ENCODE results near the gene POLR3K. TPM values are rescaled to one million over a fixed set of nuclear protein-coding genes. Genes with fewer than 3 reads are reported as not detected.

Gene POLR3K
- total RNA-seq, 1 experiment from 2014 or later = 30.2 TPM

GRCh38 chr16:78444-79150, 25.2 kb upstream of the POLR3K start:
- peak overlapping the region; percentile 86 for H3K9ac ChIP-seq (ENCODE audit: low read length)
- peaks cover 24% of the 10 kb centered on the region for H3K4me1 ChIP-seq (ENCODE audit: insufficient read depth, low read length)
- peaks cover 10% of the 10 kb centered on the region for H3K79me2 ChIP-seq (ENCODE audit: low read length)
- H3K4me2 ChIP-seq (ENCODE audit: low read length) = peak overlapping the region; percentile 94
- BruUV-seq (replicated peaks) = TSS peak; percentile 32
- no peaks in the 10 kb centered on the region for H3K36me3 ChIP-seq (ENCODE audit: low read depth, low read length)
- peak overlapping the region; percentile 15; the same call in 1 of the 2 replicates for H3K27ac ChIP-seq (ENCODE audit: low read length)
- POLR2A ChIA-PET (ENCODE audit: unreplicated experiment) = no interaction called here
- DNase-seq = peak; percentile 32
- no peaks in the 10 kb centered on the region for H3K27me3 ChIP-seq (ENCODE audit: low read length)
- peak overlapping the region; percentile 53; the same call in 1 of the 2 replicates for H2AFZ ChIP-seq (ENCODE audit: low read length)
- intact Hi-C loops (cut with micrococcal nuclease) = no loop called here
- peak overlapping the region; percentile 84 for H3K4me3 ChIP-seq (ENCODE audit: low read length)
- TF ChIP-seq EZH2 (IDR thresholded peaks at IDR 0.05; ENCODE audit: low read length, unreplicated experiment) (no peak), EZH2phosphoT487 (IDR thresholded peaks at IDR 0.05; ENCODE audit: borderline replicate concordance, low read length) (no peak), CTCF (conservative IDR thresholded peaks at IDR 0.05; ENCODE audit: low read depth, low read length) (no peak)
- ATAC-seq = peak; percentile 6; the same call in 1 of the 2 replicates
- H3F3A ChIP-seq (ENCODE audit: low read length, unreplicated experiment) = no peaks in the 10 kb centered on the region
- CTCF ChIA-PET = no interaction called here
- H3K9me2 ChIP-seq (replicated peaks; ENCODE audit: low read length) = no peaks in the 10 kb centered on the region
- H3K9me3 ChIP-seq (ENCODE audit: low read length) = no peaks in the 10 kb centered on the region
- H4K20me1 ChIP-seq (ENCODE audit: low read length) = no peaks in the 10 kb centered on the region

GRCh38 chr16:77807-78443, 24.5 kb upstream of the POLR3K start, which contains the start of gene MPG:
Gene MPG, plus strand, starts transcription at chr16:78225. Its CDS starts 85 bp downstream, at chr16:78310.
- TF ChIP-seq CTCF (conservative IDR thresholded peaks at IDR 0.05; ENCODE audit: low read depth, low read length) = no peak
- TF ChIP-seq EZH2 (IDR thresholded peaks at IDR 0.05; ENCODE audit: low read length, unreplicated experiment) = no peak
- TF ChIP-seq EZH2phosphoT487 (IDR thresholded peaks at IDR 0.05; ENCODE audit: borderline replicate concordance, low read length) = no peak
- peak within 1 kb of the TSS; percentile 84 for H3K4me3 ChIP-seq (ENCODE audit: low read length)
- ChIA-PET POLR2A (ENCODE audit: unreplicated experiment) (no interaction called here), CTCF (no interaction called here)
- H3K9ac ChIP-seq (ENCODE audit: low read length) = peak within 1 kb of the TSS; percentile 86
- no peaks in the 10 kb centered on the region for H3K36me3 ChIP-seq (ENCODE audit: low read depth, low read length)
- no peaks in the 10 kb centered on the region for H3K27me3 ChIP-seq (ENCODE audit: low read length)
- H3K4me1 ChIP-seq (ENCODE audit: insufficient read depth, low read length) = peaks cover 27% of the 10 kb centered on the region
- H2AFZ ChIP-seq (ENCODE audit: low read length) = peak within 1 kb of the TSS; percentile 78
- DNase-seq (peak; percentile 72), ATAC-seq (peak; percentile 56)
- no peaks in the 10 kb centered on the region for H4K20me1 ChIP-seq (ENCODE audit: low read length)
- H3K9me3 ChIP-seq (ENCODE audit: low read length) = no peaks in the 10 kb centered on the region
- peaks cover 10% of the 10 kb centered on the region for H3K79me2 ChIP-seq (ENCODE audit: low read length)
- intact Hi-C loops (cut with micrococcal nuclease) = no loop called here
- peak within 1 kb of the TSS; percentile 54 for H3K27ac ChIP-seq (ENCODE audit: low read length)
- no peaks in the 10 kb centered on the region for H3F3A ChIP-seq (ENCODE audit: low read length, unreplicated experiment)
- H3K9me2 ChIP-seq (replicated peaks; ENCODE audit: low read length) = no peaks in the 10 kb centered on the region
- BruUV-seq (replicated peaks) = no TSS peak
- peak within 1 kb of the TSS; percentile 94 for H3K4me2 ChIP-seq (ENCODE audit: low read length)

All from PC-3 (cell line).